GM21723 (cell line): ENCODE data around the gene EID2B.

ENCODE experiments used
- ATAC-seq: cut with Tn5 transposase; IDR thresholded peaks from one replicate; pipeline ENCODE4 v1.9.1; 2021; ENCODE audit warnings: mild to moderate bottlenecking, moderate library complexity; ENCODE audit not compliant: unreplicated experiment

The EID2B gene

GRCh38 chr19:39533003-39533512 lies 406 bp upstream of the EID2B start:
- ATAC-seq = peak; percentile 16

- no peak for ATAC-seq
Observed at GRCh38 chr19:39531834-39532232, 819 bp downstream of the EID2B start.

GRCh38 chr19:39525205-39525604 lies 7.4 kb downstream of the EID2B start:
- ATAC-seq = no peak

- ATAC-seq = no peak
Observed at GRCh38 chr19:39524495-39524894, 8.2 kb downstream of the EID2B start.

GRCh38 chr19:39520541-39521484 lies 11.8 kb downstream of the EID2B start:
- ATAC-seq = no peak

- ATAC-seq = no peak
Observed at GRCh38 chr19:39518975-39519374, 13.7 kb downstream of the EID2B start.

- ATAC-seq = no peak
Observed at GRCh38 chr19:39518458-39518857, 14.2 kb downstream of the EID2B start.

- no peak for ATAC-seq
Observed at GRCh38 chr19:39517432-39517831, 15.2 kb downstream of the EID2B start.

GRCh38 chr19:39516270-39516669 lies 16.4 kb downstream of the EID2B start:
- ATAC-seq = no peak

- no peak for ATAC-seq
Observed at GRCh38 chr19:39515551-39516191, 17.0 kb downstream of the EID2B start.

GRCh38 chr19:39514840-39515550 lies 17.7 kb downstream of the EID2B start, which contains the start of gene SELENOV:
TSS of gene SELENOV (plus strand) at chr19:39515139. CDS start at chr19:39515213, 74 bp downstream.
- ATAC-seq = no peak

- ATAC-seq = no peak
Observed at GRCh38 chr19:39512988-39513387, 19.7 kb downstream of the EID2B start.

- no peak for ATAC-seq
Observed at GRCh38 chr19:39509233-39509632, 23.4 kb downstream of the EID2B start.

- no peak for ATAC-seq
Observed at GRCh38 chr19:39508629-39509028, 24.0 kb downstream of the EID2B start.

GRCh38 chr19:39507715-39508364 lies 24.8 kb downstream of the EID2B start:
- ATAC-seq = no peak

GRCh38 chr19:39506944-39507714 lies 25.5 kb downstream of the EID2B start:
- no peak for ATAC-seq

GRCh38 chr19:39506598-39506943 lies 26.1 kb downstream of the EID2B start:
- no peak for ATAC-seq

GRCh38 chr19:39502640-39503417 lies 29.8 kb downstream of the EID2B start:
- ATAC-seq = no peak

GRCh38 chr19:39501340-39501739 lies 31.3 kb downstream of the EID2B start:
- no peak for ATAC-seq
